ENCODE measurements around the gene CNPY1. TPM values are rescaled to one million over a fixed set of nuclear protein-coding genes. Genes with fewer than 3 reads are reported as not detected.

CNPY1 gene
- total RNA-seq, 2 donors from 2014 or later = 0.33 TPM; not detected in 1

- Histone ChIP-seq H3K27me3 (ENCODE audit: control insufficient read depth, insufficient read depth, low read length, poor library complexity, severe bottlenecking) (peaks cover 85% of the 10 kb centered on the region), H3K9ac (ENCODE audit: extremely low read depth, low read length, poor library complexity, severe bottlenecking) (no peak overlapping the region), H3K27ac (ENCODE audit: low read depth, low read length) (peak overlapping the region; percentile 19), H3K36me3 (ENCODE audit: control insufficient read depth, insufficient read depth, low read length) (no peaks in the 10 kb centered on the region), H3K9me3 (ENCODE audit: control insufficient read depth, low read length) (no peaks in the 10 kb centered on the region), H3K4me1 (ENCODE audit: control insufficient read depth, insufficient read depth, low read length) (no peaks in the 10 kb centered on the region), H3K4me3 (ENCODE audit: low read length) (no peak overlapping the region)
- 74 to 79% methylated on average over 15 to 16 of the region's 16 CpGs for WGBS, 2 experiments (ENCODE audit: insufficient coverage in 1 of 2, insufficient read length in 1 of 2)
- Mint-ChIP-seq H3K36me3 (ENCODE audit: low read depth) (no peaks in the 10 kb centered on the region), H3K27me3 (ENCODE audit: insufficient read depth) (peaks cover 86% of the 10 kb centered on the region), H3K4me1 (peaks cover 3% of the 10 kb centered on the region), H3K9me3 (no peaks in the 10 kb centered on the region), H3K4me3 (no peak overlapping the region), H3K27ac (no peak overlapping the region)
- TF ChIP-seq, protein P1, sequence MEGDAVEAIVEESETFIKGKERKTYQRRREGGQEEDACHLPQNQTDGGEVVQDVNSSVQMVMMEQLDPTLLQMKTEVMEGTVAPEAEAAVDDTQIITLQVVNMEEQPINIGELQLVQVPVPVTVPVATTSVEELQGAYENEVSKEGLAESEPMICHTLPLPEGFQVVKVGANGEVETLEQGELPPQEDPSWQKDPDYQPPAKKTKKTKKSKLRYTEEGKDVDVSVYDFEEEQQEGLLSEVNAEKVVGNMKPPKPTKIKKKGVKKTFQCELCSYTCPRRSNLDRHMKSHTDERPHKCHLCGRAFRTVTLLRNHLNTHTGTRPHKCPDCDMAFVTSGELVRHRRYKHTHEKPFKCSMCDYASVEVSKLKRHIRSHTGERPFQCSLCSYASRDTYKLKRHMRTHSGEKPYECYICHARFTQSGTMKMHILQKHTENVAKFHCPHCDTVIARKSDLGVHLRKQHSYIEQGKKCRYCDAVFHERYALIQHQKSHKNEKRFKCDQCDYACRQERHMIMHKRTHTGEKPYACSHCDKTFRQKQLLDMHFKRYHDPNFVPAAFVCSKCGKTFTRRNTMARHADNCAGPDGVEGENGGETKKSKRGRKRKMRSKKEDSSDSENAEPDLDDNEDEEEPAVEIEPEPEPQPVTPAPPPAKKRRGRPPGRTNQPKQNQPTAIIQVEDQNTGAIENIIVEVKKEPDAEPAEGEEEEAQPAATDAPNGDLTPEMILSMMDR (conservative IDR thresholded peaks at IDR 0.05) = no peak
- no peak for DNase-seq
These were observed 62.5 kb downstream of the CNPY1 start for GRCh38 chr7:155483868-155484325.

GRCh38 chr7:155483245-155483644 is 63.1 kb downstream of the CNPY1 start:
- Histone ChIP-seq H3K9ac (ENCODE audit: extremely low read depth, low read length, poor library complexity, severe bottlenecking) (no peak overlapping the region), H3K4me1 (ENCODE audit: control insufficient read depth, insufficient read depth, low read length) (no peaks in the 10 kb centered on the region), H3K27me3 (ENCODE audit: control insufficient read depth, insufficient read depth, low read length, poor library complexity, severe bottlenecking) (peaks cover 86% of the 10 kb centered on the region), H3K9me3 (ENCODE audit: control insufficient read depth, low read length) (no peaks in the 10 kb centered on the region), H3K36me3 (ENCODE audit: control insufficient read depth, insufficient read depth, low read length) (no peaks in the 10 kb centered on the region), H3K27ac (ENCODE audit: low read depth, low read length) (peak overlapping the region; percentile 19), H3K4me3 (ENCODE audit: low read length) (no peak overlapping the region)
- H3K9me3 Mint-ChIP-seq = no peaks in the 10 kb centered on the region
- no peak for DNase-seq
- no peaks in the 10 kb centered on the region for H3K36me3 Mint-ChIP-seq (ENCODE audit: low read depth)
- 19 to 29% methylated on average over 10 to 13 of the region's 13 CpGs for WGBS, 2 experiments (ENCODE audit: insufficient coverage in 1 of 2, insufficient read length in 1 of 2)
- no peak overlapping the region for H3K27ac Mint-ChIP-seq
- TF ChIP-seq, protein P1 (conservative IDR thresholded peaks at IDR 0.05) = no peak
- H3K4me3 Mint-ChIP-seq = no peak overlapping the region
- H3K4me1 Mint-ChIP-seq = peaks cover 3% of the 10 kb centered on the region
- H3K27me3 Mint-ChIP-seq (ENCODE audit: insufficient read depth) = peaks cover 86% of the 10 kb centered on the region

DNA sequence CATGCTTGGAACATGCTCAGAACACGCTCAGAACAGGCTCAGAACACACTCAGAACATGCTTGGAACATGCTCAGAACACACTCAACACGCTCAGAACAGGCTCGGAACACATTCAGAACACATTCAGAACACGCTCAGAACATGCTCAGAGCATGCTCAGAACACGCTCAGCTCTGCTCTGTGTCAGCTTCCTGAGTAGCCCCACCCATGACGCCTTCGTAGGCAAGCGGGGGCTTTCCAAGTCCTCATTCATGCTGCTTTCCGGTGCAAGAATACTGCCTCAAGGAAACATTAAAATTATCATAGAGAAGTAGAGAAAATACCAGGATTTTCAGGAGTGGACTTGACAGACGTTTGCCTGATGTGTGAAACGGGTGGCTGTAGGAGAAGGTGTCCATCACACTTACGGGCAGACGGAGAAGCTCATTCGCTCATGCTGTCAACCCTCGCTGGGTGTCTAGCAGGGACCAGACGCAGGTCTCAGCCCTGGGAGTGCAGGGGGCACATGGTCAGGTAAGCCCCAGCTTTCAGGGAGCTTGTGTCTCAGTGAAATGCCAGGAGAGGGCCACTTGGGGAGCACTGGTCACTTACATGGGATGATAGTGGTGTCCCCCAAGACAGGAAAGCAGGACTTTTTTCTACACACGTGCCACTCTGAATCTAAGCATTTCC is 63.7 kb downstream of the CNPY1 start:
- no peak for DNase-seq
- H3K27ac Mint-ChIP-seq = no peak overlapping the region
- no peak overlapping the region for H3K4me3 Mint-ChIP-seq
- TF ChIP-seq, protein P1 (conservative IDR thresholded peaks at IDR 0.05) = no peak
- no peaks in the 10 kb centered on the region for H3K9me3 Mint-ChIP-seq
- peaks cover 86% of the 10 kb centered on the region for H3K27me3 Mint-ChIP-seq (ENCODE audit: insufficient read depth)
- H3K4me3 ChIP-seq (ENCODE audit: low read length) = no peak overlapping the region
- no peaks in the 10 kb centered on the region for H3K9me3 ChIP-seq (ENCODE audit: control insufficient read depth, low read length)
- H3K36me3 Mint-ChIP-seq (ENCODE audit: low read depth) = no peaks in the 10 kb centered on the region
- WGBS, 2 experiments (ENCODE audit: insufficient coverage in 1 of 2, insufficient read length in 1 of 2) = 67 to 68% methylated on average over 14 to 17 of the region's 17 CpGs
- H3K36me3 ChIP-seq (ENCODE audit: control insufficient read depth, insufficient read depth, low read length) = no peaks in the 10 kb centered on the region
- H3K9ac ChIP-seq (ENCODE audit: extremely low read depth, low read length, poor library complexity, severe bottlenecking) = no peak overlapping the region
- peaks cover 3% of the 10 kb centered on the region for H3K4me1 Mint-ChIP-seq
- peaks cover 86% of the 10 kb centered on the region for H3K27me3 ChIP-seq (ENCODE audit: control insufficient read depth, insufficient read depth, low read length, poor library complexity, severe bottlenecking)
- H3K27ac ChIP-seq (ENCODE audit: low read depth, low read length) = peak overlapping the region; percentile 19
- H3K4me1 ChIP-seq (ENCODE audit: control insufficient read depth, insufficient read depth, low read length) = no peaks in the 10 kb centered on the region
